D721Med (cell line): ENCODE results near the gene PPARA.

Experiments used
- DNase-seq: peaks from one replicate; pipeline ENCODE4 v3.0.0; 2011; ENCODE audit warnings: low spot score; ENCODE audit not compliant: insufficient read length
- FAIRE-seq: peaks from 2 replicates; lab custom pipeline; 2011; peaks lifted over from hg19 to GRCh38; lab: Jason Lieb, UNC
- CTCF ChIP-seq: IDR thresholded peaks from 2 replicates; pipeline ENCODE4 v1.5.1; 2012; ENCODE audit warnings: mild to moderate bottlenecking, control low read depth; ENCODE audit not compliant: insufficient read depth; ENCODE audit errors: missing control alignments

The PPARA gene

GRCh38 chr22:46286006-46286405 is 135.7 kb downstream of the PPARA start:
- FAIRE-seq = no peak
- TF ChIP-seq CTCF = no peak
- no peak for DNase-seq

DNA sequence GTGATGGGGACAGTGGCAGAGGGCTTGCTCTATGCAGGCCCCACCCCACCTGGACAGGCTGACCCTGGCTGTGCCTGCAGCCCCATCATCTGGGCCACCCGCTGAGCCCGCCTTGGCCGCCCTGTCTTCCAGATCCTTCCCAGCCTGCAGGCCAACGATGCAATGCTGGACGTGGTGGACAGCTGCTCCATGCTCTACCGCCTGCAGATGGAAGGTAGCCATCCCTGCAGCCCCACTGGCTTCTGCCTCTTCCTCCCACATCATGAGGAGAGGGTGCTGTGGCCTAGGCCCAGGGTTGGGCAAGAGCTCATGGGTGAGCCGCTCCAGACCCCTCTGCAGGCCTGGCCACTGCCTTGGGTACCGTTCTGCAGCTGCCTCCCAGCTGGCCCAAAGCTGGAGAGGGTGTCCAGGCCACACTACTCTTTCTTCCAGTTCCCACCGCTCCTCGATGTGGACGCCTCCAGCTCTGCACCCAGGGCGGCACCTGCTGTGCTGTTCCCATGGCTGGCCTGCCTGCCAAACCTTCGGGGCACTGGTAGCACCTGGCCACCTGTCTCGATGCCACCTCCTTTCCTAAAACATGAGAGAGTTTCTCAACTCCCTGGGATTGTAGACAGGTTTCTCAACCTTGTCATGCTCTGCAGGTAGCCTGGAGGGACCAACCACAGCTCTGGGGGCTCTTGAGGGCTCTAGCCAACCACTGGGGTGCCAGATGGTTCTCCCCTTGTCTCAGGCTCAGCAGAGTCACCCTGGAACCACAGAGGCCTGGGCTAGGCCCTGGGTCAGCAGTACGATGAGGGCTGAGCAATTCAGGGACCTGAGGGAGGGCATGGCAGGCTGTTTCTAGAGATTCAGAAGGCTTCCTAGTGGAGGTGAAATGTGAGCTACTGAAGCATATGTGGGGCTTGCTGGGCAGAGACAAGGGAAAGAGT is 136.9 kb downstream of the PPARA start:
- no peak for DNase-seq
- no peak for FAIRE-seq
- no peak for TF ChIP-seq CTCF

GRCh38 chr22:46287873-46288751 is 137.8 kb downstream of the PPARA start:
- DNase-seq = no peak
- TF ChIP-seq CTCF = no peak
- FAIRE-seq = no peak

- no peak for DNase-seq
- no peak for FAIRE-seq
- TF ChIP-seq CTCF = no peak
Measured at GRCh38 chr22:46288846-46289243, 138.5 kb downstream of the PPARA start.

- DNase-seq = no peak
- no peak for TF ChIP-seq CTCF
- FAIRE-seq = no peak
Measured at GRCh38 chr22:46289244-46289891, 139.0 kb downstream of the PPARA start.

- no peak for DNase-seq
- no peak for TF ChIP-seq CTCF
- FAIRE-seq = no peak
Measured at GRCh38 chr22:46290121-46290842, 140.0 kb downstream of the PPARA start.
